GM19238 (cell line): Measurements from ENCODE around the gene LLGL1.

Experiments used
- DNase-seq: peaks from one replicate; pipeline ENCODE4 v3.0.0; 2011; ENCODE audit warnings: low spot score; ENCODE audit not compliant: insufficient read length

Gene LLGL1

DNA sequence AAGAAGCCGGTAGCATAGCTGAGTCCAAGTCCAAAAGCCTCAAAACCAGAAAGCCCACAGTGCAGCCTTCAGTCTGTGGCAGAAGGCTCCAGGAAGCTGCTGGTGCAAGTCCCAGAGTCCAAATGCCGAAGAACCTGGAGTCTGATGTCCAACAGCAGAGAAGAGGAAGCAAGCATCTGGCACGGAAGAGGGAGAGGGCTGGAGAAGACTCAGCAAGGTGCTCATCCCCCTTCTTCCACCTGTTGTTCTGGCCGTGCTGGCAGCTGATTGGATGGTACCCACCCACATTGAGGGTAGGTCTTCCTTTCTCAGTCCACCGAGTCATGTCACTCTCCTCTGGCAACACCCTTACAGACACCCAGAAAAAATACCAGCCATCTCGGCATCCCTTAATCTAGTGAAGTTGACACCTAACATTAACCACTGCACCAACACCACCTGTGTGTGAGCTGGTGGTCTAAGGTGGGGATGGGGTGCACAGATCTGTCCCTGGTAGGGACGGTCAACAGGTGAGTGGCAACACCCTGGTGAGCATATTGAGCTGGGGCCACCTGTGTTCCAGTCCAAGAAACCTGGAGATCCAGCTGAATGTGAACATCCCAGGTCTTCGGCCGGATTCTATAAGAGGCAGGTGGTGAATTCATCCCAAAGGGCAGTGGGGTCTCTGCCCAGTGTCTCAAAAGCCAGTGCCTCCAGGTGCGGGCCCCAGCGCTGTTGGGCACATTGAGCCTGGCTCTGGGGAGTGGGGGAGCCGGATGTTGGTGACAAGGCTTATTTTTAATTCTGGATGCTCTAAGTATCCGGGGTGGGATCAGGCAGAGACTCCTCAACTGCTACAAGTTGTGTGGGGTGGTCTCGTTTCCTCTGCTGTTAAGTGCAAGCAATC is 44.9 kb downstream of the LLGL1 start:
- no peak for DNase-seq

GRCh38 chr17:18277076-18277475 is 51.6 kb downstream of the LLGL1 start:
- no peak for DNase-seq

DNA sequence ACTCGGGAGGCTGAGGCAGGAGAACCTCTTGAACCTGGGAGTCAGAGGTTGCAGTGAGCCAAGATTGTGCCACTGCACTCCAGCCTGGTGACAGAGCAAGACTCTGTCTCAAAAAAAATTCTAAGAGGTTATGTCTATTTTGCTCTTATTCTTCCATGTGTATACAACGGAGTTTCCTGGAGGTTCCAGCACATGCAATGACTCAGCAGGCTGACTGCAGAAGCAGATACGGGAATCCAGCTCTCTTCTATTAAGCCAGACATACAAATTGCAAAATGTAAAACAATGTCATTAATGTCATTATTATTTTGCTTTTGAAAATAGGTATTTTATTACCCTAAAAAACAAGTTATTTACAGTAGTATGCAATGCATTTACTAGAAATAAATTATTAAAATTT is 53.4 kb downstream of the LLGL1 start:
- no peak for DNase-seq

DNA sequence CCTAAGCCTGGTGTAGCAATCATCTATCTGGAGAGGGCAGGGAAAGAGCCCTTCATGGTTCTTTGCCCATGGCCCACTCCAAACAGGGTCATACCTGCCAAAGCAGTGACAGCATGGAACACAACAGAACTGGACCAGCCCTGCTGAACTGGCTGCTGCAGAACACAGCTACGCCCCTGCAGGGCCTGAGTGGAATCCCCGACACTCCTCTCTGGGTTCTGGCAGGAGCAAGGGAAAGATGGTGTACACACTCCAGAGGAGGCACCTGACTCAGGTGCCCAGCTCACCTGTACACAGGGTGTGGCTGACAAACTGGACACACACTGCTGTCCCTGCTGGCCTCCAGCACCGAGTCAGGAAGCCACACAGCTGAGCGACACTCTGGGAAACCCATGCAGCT is 54.8 kb downstream of the LLGL1 start:
- no peak for DNase-seq

- DNase-seq, result no peak
Observed at GRCh38 chr17:18280766-18281371, 55.4 kb downstream of the LLGL1 start.

GRCh38 chr17:18281788-18282187 is 56.4 kb downstream of the LLGL1 start:
- no peak for DNase-seq

- no peak for DNase-seq
Observed at GRCh38 chr17:18285296-18285695, 59.9 kb downstream of the LLGL1 start.

DNA sequence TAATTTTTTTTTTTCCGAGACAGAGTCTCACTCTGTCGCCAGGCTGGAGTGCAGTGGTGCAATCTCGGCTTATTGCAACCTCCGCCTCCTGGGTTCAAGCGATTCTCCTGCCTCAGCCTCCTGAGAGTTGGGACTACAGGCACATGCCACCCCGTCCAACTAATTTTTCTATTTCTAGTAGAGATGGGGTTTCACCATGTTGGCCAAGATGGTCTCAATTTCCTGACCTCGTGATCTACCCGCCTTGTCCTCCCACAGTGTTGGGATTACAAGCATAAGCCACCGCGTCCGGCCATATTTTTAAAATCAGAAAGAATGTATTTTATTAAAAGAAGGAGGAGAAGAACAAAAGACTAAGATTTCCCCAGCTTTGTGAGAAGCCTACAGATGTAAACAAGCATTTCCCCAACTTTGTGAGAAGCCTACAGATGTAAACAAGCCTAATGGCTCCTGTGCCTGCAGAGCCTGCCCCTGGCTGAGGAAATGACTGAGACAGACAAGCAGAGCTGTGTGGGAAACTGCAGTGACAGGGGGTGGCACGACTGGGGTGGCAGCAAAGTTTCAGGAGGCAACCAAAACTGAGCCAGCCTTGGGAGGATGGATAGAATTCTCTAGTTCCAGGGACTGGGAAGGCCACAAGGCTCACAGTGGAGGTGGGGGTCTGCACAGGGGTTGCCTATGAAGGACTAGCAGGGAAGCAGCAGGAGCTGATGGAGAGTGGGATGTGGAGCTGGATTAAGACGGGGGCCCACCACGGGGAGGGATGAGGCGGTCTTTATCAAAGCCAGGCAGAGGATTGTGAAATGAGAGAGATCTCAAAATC is 66.5 kb downstream of the LLGL1 start:
- DNase-seq, result no peak
